Fibroblast of the conjunctiva (primary cell): ENCODE results near the gene DUSP15.

Experiments used
- DNase-seq: peaks from one replicate; pipeline ENCODE4 v3.0.0-alpha.2; 2010; ENCODE audit warnings: low read depth

DUSP15 gene

GRCh38 chr20:31894980-31895675 lies 24.8 kb upstream of the DUSP15 start:
- DNase-seq: no peak

GRCh38 chr20:31890646-31891045 lies 20.3 kb upstream of the DUSP15 start:
- DNase-seq: no peak

- DNase-seq: no peak
Observed at GRCh38 chr20:31883829-31884228, 13.5 kb upstream of the DUSP15 start.

GRCh38 chr20:31881945-31882344 lies 11.6 kb upstream of the DUSP15 start:
- DNase-seq: no peak

GRCh38 chr20:31879143-31879987 lies 9.0 kb upstream of the DUSP15 start:
- peak; percentile 87 for DNase-seq

- no peak for DNase-seq
Observed at GRCh38 chr20:31877684-31878083, 7.4 kb upstream of the DUSP15 start.

- DNase-seq: no peak
Observed at GRCh38 chr20:31875671-31876070, 5.3 kb upstream of the DUSP15 start.

- no peak for DNase-seq
Observed at GRCh38 chr20:31872406-31872805, 2.1 kb upstream of the DUSP15 start.

GRCh38 chr20:31871618-31871954 lies 1.3 kb upstream of the DUSP15 start:
- no peak for DNase-seq

- no peak for DNase-seq
Observed at GRCh38 chr20:31870726-31871617, 645 bp upstream of the DUSP15 start.

- DNase-seq: no peak
Observed at GRCh38 chr20:31869673-31869941, 720 bp downstream of the DUSP15 start.

- no peak for DNase-seq
Observed at GRCh38 chr20:31868853-31869672, 1.3 kb downstream of the DUSP15 start.

- DNase-seq: no peak
Observed at GRCh38 chr20:31866221-31866620, 4.1 kb downstream of the DUSP15 start.

- DNase-seq: no peak
Observed at GRCh38 chr20:31864521-31865400, 5.6 kb downstream of the DUSP15 start.

- DNase-seq: no peak
Observed at GRCh38 chr20:31863296-31864085, 6.8 kb downstream of the DUSP15 start.

- no peak for DNase-seq
Observed at GRCh38 chr20:31862506-31862905, 7.8 kb downstream of the DUSP15 start.

- DNase-seq: no peak
Observed at GRCh38 chr20:31862157-31862470, 8.2 kb downstream of the DUSP15 start.

GRCh38 chr20:31861385-31862156 lies 8.8 kb downstream of the DUSP15 start:
- no peak for DNase-seq

- DNase-seq: no peak
Observed at GRCh38 chr20:31861135-31861384, 9.3 kb downstream of the DUSP15 start.
